Spleen (tissue), 11 donors: ENCODE data around the gene ADARB2. TPM values are rescaled to one million over a fixed set of nuclear protein-coding genes. Genes with fewer than 3 reads are reported as not detected.

Experiments used
- DNase-seq: peaks from one replicate; pipeline ENCODE4 v3.0.0-alpha.2; 2020
- H3K27ac ChIP-seq, 8 donors: fragments of 200-600 bp; sonication (generic) in 7 of 8; 1 replicate in 4 of 8; 2 replicates in 4 of 8; pipeline versions ENCODE4 v1.5.0 to v1.8.0; 2016 to 2021; ENCODE audit warnings: inconsistent platforms in 4 of 8, mild to moderate bottlenecking in 4 of 8, moderate library complexity in 1 of 8
- H3K27me3 ChIP-seq, 7 donors: fragments of 200-600 bp; sonication (generic) in 6 of 7; replicated peaks in 1 of 7; 1 replicate in 4 of 7; 2 replicates in 3 of 7; pipeline versions ENCODE4 v1.5.0 to v1.8.0; 2016 to 2021; ENCODE audit warnings: inconsistent platforms in 3 of 7, mild to moderate bottlenecking in 1 of 7
- H3K36me3 ChIP-seq, 6 donors: fragments of 200-600 bp; sonication (generic) in 5 of 6; 1 replicate in 4 of 6; 2 replicates in 2 of 6; pipeline versions ENCODE4 v1.5.0 to v1.8.0; 2016 to 2021; ENCODE audit warnings: inconsistent platforms in 2 of 6
- H3K4me1 ChIP-seq, 6 donors: fragments of 200-600 bp; sonication (generic) in 5 of 6; 1 replicate in 3 of 6; 2 replicates in 3 of 6; pipeline versions ENCODE4 v1.5.0 to v1.8.0; 2016 to 2021; ENCODE audit warnings: inconsistent platforms in 3 of 6
- H3K4me3 ChIP-seq, 8 donors: fragments of 200-600 bp; sonication (generic) in 7 of 8; 1 replicate in 4 of 8; 2 replicates in 4 of 8; pipeline versions ENCODE4 v1.5.0 to v1.8.0; 2016 to 2021; ENCODE audit warnings: inconsistent platforms in 4 of 8, mild to moderate bottlenecking in 4 of 8, moderate library complexity in 2 of 8
- H3K9me3 ChIP-seq, 8 donors: fragments of 200-600 bp; sonication (generic) in 7 of 8; 1 replicate in 4 of 8; 2 replicates in 4 of 8; pipeline versions ENCODE4 v1.5.0 to v1.8.0; 2016 to 2021; ENCODE audit warnings: inconsistent platforms in 4 of 8
- CTCF ChIP-seq, 11 experiments: fragments of 200-600 bp in 7 of 11; fragments of 450-650 bp in 4 of 11; sonication (generic) in 4 of 11; IDR thresholded peaks in 8 of 11; conservative IDR thresholded peaks in 3 of 11; 1 replicate in 7 of 11; 2 replicates in 4 of 11; pipeline versions ENCODE4 v1.4.0 to v1.8.0; 2016 to 2021; ENCODE audit warnings: antibody characterized with exemption in 11 of 11, inconsistent platforms in 4 of 11, mild to moderate bottlenecking in 1 of 11
- POLR2A ChIP-seq, 3 donors: fragments of 450-650 bp; IDR thresholded peaks; one replicate each; pipeline ENCODE4 v1.5.1; 2017; ENCODE audit warnings: antibody characterized with exemption in 3 of 3, mild to moderate bottlenecking in 1 of 3
- POLR2AphosphoS5 ChIP-seq, 3 donors: sonication (generic); formaldehyde crosslinking; IDR thresholded peaks; one replicate each; pipeline ENCODE4 v1.5.1; 2017; ENCODE audit warnings: antibody characterized with exemption in 3 of 3
- WGBS, 5 donors: extraction: QIAGEN DNeasy Blood & Tissue Kit in 3 of 5; methylation state at CpG; one replicate each; pipeline versions ENCODE4 v1.1.5 to v1.1.7; 2013 to 2018; 5-methylcytosine and 5-hydroxymethylcytosine counted together
- intact Hi-C: fragments of 100-400 bp; cut with DNase I; formaldehyde crosslinking; loops from one replicate; pipeline ENCODE4 v1.15.0; 2023; ENCODE audit warnings: low total_unique reads
- polyA plus RNA-seq, 3 donors: library from polyadenylated mRNA; stranded (reverse); fragments of 200-250 nt; gene quantifications; one replicate each; pipeline ENCODE4 v1.2.1, GENCODE V29; 2013
- total RNA-seq, 7 donors: library from RNA; depleted of rRNA in 3 of 7; stranded (reverse); fragments of >200 nt in 3 of 7; fragmentation: NEBNext Ultra II Directional in 4 of 7; extraction: Animal tissue kit (Norgen Biotek cat#: 25700) in 4 of 7; gene quantifications; one replicate each; pipeline versions ENCODE4 v1.1.0 to v1.2.1, GENCODE V29; 2016 to 2021
- donor health status: healthy with polysubstance abuse.
- donor health status: DM: no; HTN: no; CAD: no; lungs with moderate emphysema.
- donor health status: DM: no; HTN: no; CAD: no.
- donor health status: Bipolar disorder and iron deficiency.
- donor health status: healthy.
- donor health status: DM: no; HTN: no; CAD: no.
- donor health status: DM: yes; HTN: yes; CAD: no.

The ADARB2 gene
- total and polyA plus RNA-seq, 10 donors = 0.05 to 8.1 (median 0.96) TPM

- intact Hi-C loops = no loop called here
- no peak overlapping the region for H3K4me3 ChIP-seq
- no peak overlapping the region for H3K27ac ChIP-seq
- TF ChIP-seq CTCF (IDR thresholded peaks at IDR 0.05 in 8 of 11, conservative IDR thresholded peaks at IDR 0.05 in 3 of 11) (no peak), POLR2A (IDR thresholded peaks at IDR 0.05) (no peak), POLR2AphosphoS5 (IDR thresholded peaks at IDR 0.05) (no peak)
- no peaks in the 10 kb centered on the region for H3K9me3 ChIP-seq
- 84 to 89% (median 87%) methylated on average over 14 to 19 of the region's 19 CpGs for WGBS, 5 donors
- H3K4me1 ChIP-seq = peaks cover 0 to 29% (median 2%) of the 10 kb centered on the region in 6 donors
- no peaks in the 10 kb centered on the region for H3K36me3 ChIP-seq
- peaks cover 0 to 25% (median 0%) of the 10 kb centered on the region in 7 donors for H3K27me3 ChIP-seq
- DNase-seq = no peak
These were observed 158.8 kb downstream of the ADARB2 start for GRCh38 chr10:1578392-1579140.

GRCh38 chr10:1577945-1578344, 159.4 kb downstream of the ADARB2 start:
- WGBS, 5 donors = 79 to 90% (median 88%) methylated on average over 8 of the region's 8 CpGs
- H3K36me3 ChIP-seq = no peaks in the 10 kb centered on the region
- H3K4me3 ChIP-seq = no peak overlapping the region
- intact Hi-C loops = no loop called here
- DNase-seq = no peak
- H3K27ac ChIP-seq = no peak overlapping the region
- H3K9me3 ChIP-seq = no peaks in the 10 kb centered on the region
- no peak for TF ChIP-seq POLR2AphosphoS5 (IDR thresholded peaks at IDR 0.05)
- no peak for TF ChIP-seq POLR2A (IDR thresholded peaks at IDR 0.05)
- TF ChIP-seq CTCF (IDR thresholded peaks at IDR 0.05 in 8 of 11, conservative IDR thresholded peaks at IDR 0.05 in 3 of 11) = no peak
- H3K27me3 ChIP-seq = peaks cover 0 to 27% (median 0%) of the 10 kb centered on the region in 7 donors
- peaks cover 0 to 29% (median 2%) of the 10 kb centered on the region in 6 donors for H3K4me1 ChIP-seq

GRCh38 chr10:1577373-1577770, 160.0 kb downstream of the ADARB2 start:
- DNase-seq = peak; percentile 64
- H3K27me3 ChIP-seq = peaks cover 0 to 32% (median 0%) of the 10 kb centered on the region in 7 donors
- no peaks in the 10 kb centered on the region for H3K9me3 ChIP-seq
- no peaks in the 10 kb centered on the region for H3K36me3 ChIP-seq
- TF ChIP-seq POLR2A (IDR thresholded peaks at IDR 0.05) = no peak
- no peak for TF ChIP-seq CTCF (IDR thresholded peaks at IDR 0.05 in 8 of 11, conservative IDR thresholded peaks at IDR 0.05 in 3 of 11)
- no peak for TF ChIP-seq POLR2AphosphoS5 (IDR thresholded peaks at IDR 0.05)
- no peak overlapping the region for H3K27ac ChIP-seq
- no peak overlapping the region for H3K4me3 ChIP-seq
- WGBS, 5 donors = 66 to 86% (median 75%) methylated on average over 7 to 9 of the region's 9 CpGs
- intact Hi-C loops = no loop called here
- H3K4me1 ChIP-seq = peaks cover 0 to 29% (median 2%) of the 10 kb centered on the region in 6 donors
